HepG2 (cell line): ENCODE results near the gene PRR35. TPM values are rescaled to one million over a fixed set of nuclear protein-coding genes. Genes with fewer than 3 reads are reported as not detected.

ENCODE experiments used
- CSRNP2 ChIP-seq: sonication (generic); formaldehyde crosslinking; conservative IDR thresholded peaks from 2 replicates; pipeline ENCODE4 v1.8.0; 2022; ENCODE audit warnings: low read depth, missing genetic modification reagents
- E2F1 ChIP-seq: sonication (generic); formaldehyde crosslinking; IDR thresholded peaks from 2 replicates; pipeline ENCODE4 v1.5.0; 2020; ENCODE audit warnings: missing genetic modification reagents
- E2F2 ChIP-seq: sonication (generic); formaldehyde crosslinking; IDR thresholded peaks from 2 replicates; pipeline ENCODE4 v1.4.0; 2020; ENCODE audit warnings: missing genetic modification reagents, borderline replicate concordance
- ETS1 ChIP-seq: sonication (generic); formaldehyde crosslinking; IDR thresholded peaks from 2 replicates; pipeline ENCODE4 v1.4.0; 2020; ENCODE audit warnings: missing genetic modification reagents
- FOXP1 ChIP-seq, 2 experiments: fragments of 450-650 bp in 1 of 2; IDR thresholded peaks; 2 replicates each; pipeline ENCODE4 v1.6.1; 2017 to 2018; ENCODE audit warnings: antibody characterized with exemption in 1 of 2
- GATA4 ChIP-seq: sonication (generic); IDR thresholded peaks from 2 replicates; pipeline ENCODE4 v1.6.1; 2016; ENCODE audit warnings: antibody characterized with exemption, low read depth, borderline replicate concordance
- HOXA9 ChIP-seq: sonication (generic); formaldehyde crosslinking; IDR thresholded peaks from 2 replicates; pipeline ENCODE4 v1.8.1; 2022; ENCODE audit warnings: missing genetic modification reagents, mild to moderate bottlenecking, moderate library complexity, borderline replicate concordance
- KLF12 ChIP-seq: sonication (generic); formaldehyde crosslinking; IDR thresholded peaks from 2 replicates; pipeline ENCODE4 v1.4.0; 2020; ENCODE audit warnings: missing genetic modification reagents, borderline replicate concordance
- KLF9 ChIP-seq: IDR thresholded peaks from 2 replicates; pipeline ENCODE4 v1.6.1; 2016; ENCODE audit warnings: low read depth
- MXD1 ChIP-seq: sonication (generic); formaldehyde crosslinking; IDR thresholded peaks from 2 replicates; pipeline ENCODE4 v1.4.0; 2020; ENCODE audit warnings: mild to moderate bottlenecking, missing genetic modification reagents
- NFE2L1 ChIP-seq: sonication (generic); formaldehyde crosslinking; IDR thresholded peaks from 2 replicates; pipeline ENCODE4 v1.4.0; 2020; ENCODE audit warnings: missing genetic modification reagents, mild to moderate bottlenecking, borderline replicate concordance
- PHF8 ChIP-seq: sonication (generic); formaldehyde crosslinking; IDR thresholded peaks from 2 replicates; pipeline ENCODE4 v1.5.0; 2020; ENCODE audit warnings: missing genetic modification reagents
- ZNF276 ChIP-seq: sonication (generic); formaldehyde crosslinking; IDR thresholded peaks from 2 replicates; pipeline ENCODE4 v1.4.0; 2020; ENCODE audit warnings: mild to moderate bottlenecking, low read depth, missing genetic modification reagents
- ZNF367 ChIP-seq: sonication (generic); formaldehyde crosslinking; IDR thresholded peaks from 2 replicates; pipeline ENCODE4 v1.4.0; 2020; ENCODE audit warnings: missing genetic modification reagents, borderline replicate concordance
- ZNF619 ChIP-seq: sonication (generic); formaldehyde crosslinking; IDR thresholded peaks from 2 replicates; pipeline ENCODE4 v1.4.0; 2020; ENCODE audit warnings: mild to moderate bottlenecking, missing genetic modification reagents
- ZNF747 ChIP-seq: sonication (generic); formaldehyde crosslinking; IDR thresholded peaks from 2 replicates; pipeline ENCODE4 v1.8.1; 2023; ENCODE audit warnings: missing genetic modification reagents, mild to moderate bottlenecking, borderline replicate concordance
- ZNF784 ChIP-seq: sonication (generic); formaldehyde crosslinking; IDR thresholded peaks from 2 replicates; pipeline ENCODE4 v1.5.1; 2020; ENCODE audit warnings: missing genetic modification reagents, mild to moderate bottlenecking, borderline replicate concordance
- ZSCAN5A ChIP-seq: sonication (generic); formaldehyde crosslinking; IDR thresholded peaks from 2 replicates; pipeline ENCODE4 v1.8.0; 2022; ENCODE audit warnings: mild to moderate bottlenecking, missing genetic modification reagents, borderline replicate concordance
- polyA plus RNA-seq, 8 experiments: library from polyadenylated mRNA; depleted of rRNA in 3 of 8; stranded (reverse) in 7 of 8; unstranded in 1 of 8; fragments of >200 nt; fragmentation: Illumina TruSeq in 4 of 8; extraction: Trizol in 4 of 8; gene quantifications; 2 replicates each; pipeline versions ENCODE4 v1.2.1 to v1.2.3, GENCODE V29; 2011 to 2016; ENCODE audit warnings: low read depth in 4 of 8, missing spikeins in 1 of 8, mixed read lengths in 1 of 8; ENCODE audit not compliant: insufficient read depth in 1 of 8
- total RNA-seq, 5 experiments: library from RNA; depleted of rRNA; stranded (reverse); fragments of >200 nt; fragmentation: Illumina TruSeq; extraction: Trizol; gene quantifications; 2 replicates each; pipeline ENCODE4 v1.2.3, GENCODE V29; 2016; ENCODE audit warnings: low read depth in 1 of 5

PRR35 gene
- total and polyA plus RNA-seq, 2 of the 13 experiments (the other 11 are each of a cell fraction or from before 2014, with no cell fraction given): 0.07 to 0.16 TPM

GRCh38 chr16:533391-534123, 26.6 kb upstream of the PRR35 start (continued):
- TF ChIP-seq ZSCAN5A (CRISPR knock-in tag): no peak
- peak; percentile 52; the same call in 1 of the 2 replicates for TF ChIP-seq PHF8 (CRISPR knock-in tag)
- TF ChIP-seq NFE2L1 (CRISPR knock-in tag): no peak
- no peak for TF ChIP-seq ZNF367 (CRISPR knock-in tag)
- TF ChIP-seq GATA4: no peak
- TF ChIP-seq HOXA9 (CRISPR knock-in tag): no peak
- TF ChIP-seq ETS1 (CRISPR knock-in tag): no peak
- TF ChIP-seq MXD1: no peak
- no peak for TF ChIP-seq ZNF276 (CRISPR knock-in tag)
- 0 out of 2 replicates have a peak, but pooled peaks have one; percentile 43 for TF ChIP-seq E2F2 (CRISPR knock-in tag)
- no peak for TF ChIP-seq ZNF619
- TF ChIP-seq ZNF784 (CRISPR knock-in tag): 0 out of 2 replicates have a peak, but pooled peaks have one; percentile 53
- no peak for TF ChIP-seq ZNF747 (CRISPR knock-in tag)
- TF ChIP-seq KLF12 (CRISPR knock-in tag): 0 out of 2 replicates have a peak, but pooled peaks have one; percentile 39
- TF ChIP-seq KLF9 (CRISPR knock-in tag): 0 out of 2 replicates have a peak, but pooled peaks have one; percentile 45
- no peak for TF ChIP-seq CSRNP2 (CRISPR knock-in tag)
- no peak for TF ChIP-seq FOXP1 (IDR thresholded peaks at IDR 0.05)
- no peak for TF ChIP-seq FOXP1 (CRISPR knock-in tag; IDR thresholded peaks at IDR 0.05)
- TF ChIP-seq E2F1 (CRISPR knock-in tag): no peak
